Astrocyte (in vitro differentiated cells and primary cell): ENCODE data around the gene PTPRN2.

Experiments
- EZH2 ChIP-seq: IDR thresholded peaks from 2 replicates; pipeline ENCODE4 v1.6.1; 2012; ENCODE audit warnings: mild to moderate bottlenecking, low read length, inconsistent platforms; ENCODE audit not compliant: insufficient read depth
- TF ChIP-seq, protein P1 (sequence below): IDR thresholded peaks from 2 replicates; pipeline ENCODE4 v1.5.1; 2011; ENCODE audit warnings: low read depth, mild to moderate bottlenecking, inconsistent platforms, low read length, moderate library complexity; ENCODE audit not compliant: insufficient read depth

DNA sequence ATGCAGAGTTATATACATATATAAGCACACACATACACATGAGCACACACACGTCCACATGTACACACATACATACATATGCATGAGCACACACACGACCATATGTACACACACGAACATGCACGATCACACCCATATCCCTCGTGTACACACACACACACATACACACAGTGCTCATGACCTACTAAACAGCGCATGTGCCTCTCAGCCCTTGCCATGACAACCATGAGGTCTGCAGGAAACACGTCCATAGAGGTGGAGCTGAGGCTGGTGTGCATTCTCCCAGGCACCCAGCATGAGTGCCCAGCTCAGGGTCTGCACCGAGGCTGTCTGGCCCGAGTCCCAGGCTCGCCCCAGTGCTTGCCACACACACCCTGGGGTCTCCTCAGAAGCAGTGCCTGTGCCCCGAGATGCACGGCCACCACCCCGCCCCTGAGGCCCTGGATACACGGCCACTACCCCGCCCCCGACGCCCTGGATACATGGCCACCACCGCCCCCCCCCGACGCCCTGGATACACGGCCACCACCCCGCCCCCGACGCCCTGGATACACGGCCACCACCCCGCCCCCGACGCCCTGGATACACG lies 721.2 kb downstream of the PTPRN2 start:
- TF ChIP-seq, protein P1, sequence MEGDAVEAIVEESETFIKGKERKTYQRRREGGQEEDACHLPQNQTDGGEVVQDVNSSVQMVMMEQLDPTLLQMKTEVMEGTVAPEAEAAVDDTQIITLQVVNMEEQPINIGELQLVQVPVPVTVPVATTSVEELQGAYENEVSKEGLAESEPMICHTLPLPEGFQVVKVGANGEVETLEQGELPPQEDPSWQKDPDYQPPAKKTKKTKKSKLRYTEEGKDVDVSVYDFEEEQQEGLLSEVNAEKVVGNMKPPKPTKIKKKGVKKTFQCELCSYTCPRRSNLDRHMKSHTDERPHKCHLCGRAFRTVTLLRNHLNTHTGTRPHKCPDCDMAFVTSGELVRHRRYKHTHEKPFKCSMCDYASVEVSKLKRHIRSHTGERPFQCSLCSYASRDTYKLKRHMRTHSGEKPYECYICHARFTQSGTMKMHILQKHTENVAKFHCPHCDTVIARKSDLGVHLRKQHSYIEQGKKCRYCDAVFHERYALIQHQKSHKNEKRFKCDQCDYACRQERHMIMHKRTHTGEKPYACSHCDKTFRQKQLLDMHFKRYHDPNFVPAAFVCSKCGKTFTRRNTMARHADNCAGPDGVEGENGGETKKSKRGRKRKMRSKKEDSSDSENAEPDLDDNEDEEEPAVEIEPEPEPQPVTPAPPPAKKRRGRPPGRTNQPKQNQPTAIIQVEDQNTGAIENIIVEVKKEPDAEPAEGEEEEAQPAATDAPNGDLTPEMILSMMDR = no peak
- no peak for TF ChIP-seq EZH2
